Type B pancreatic cell (in vitro differentiated cells): ENCODE data around the gene DDX39A. TPM values are rescaled to one million over a fixed set of nuclear protein-coding genes. Genes with fewer than 3 reads are reported as not detected.
A peak's percentile ranks its signal among the peaks of the same experiment; 100 is the strongest.
"Not testable (repeated sequence)": the region's sequence is repeated elsewhere in the genome, so short reads cannot be mapped to it uniquely, and the experiment has no call there.

Experiments used
- DNase-seq: peaks from one replicate; pipeline ENCODE4 v3.0.0; 2021; ENCODE audit warnings: mixed read lengths; ENCODE audit not compliant: unreplicated experiment; ENCODE audit errors: extremely low spot score
- H3K27ac Mint-ChIP-seq: 2 replicates; pipeline ENCODE4 v1.8.0; 2021; ENCODE audit warnings: mild to moderate bottlenecking, mixed read lengths
- H3K27me3 Mint-ChIP-seq: 2 replicates; pipeline ENCODE4 v1.8.0; 2021; ENCODE audit warnings: mixed read lengths
- H3K36me3 Mint-ChIP-seq: 2 replicates; pipeline ENCODE4 v1.8.0; 2021; ENCODE audit warnings: mixed read lengths
- H3K4me1 Mint-ChIP-seq: one replicate; pipeline ENCODE4 v1.8.0; 2021; ENCODE audit warnings: mixed read lengths; ENCODE audit not compliant: unreplicated experiment
- H3K4me3 Mint-ChIP-seq: 2 replicates; pipeline ENCODE4 v1.8.0; 2021; ENCODE audit warnings: mild to moderate bottlenecking, mixed read lengths
- H3K9me3 Mint-ChIP-seq: 2 replicates; pipeline ENCODE4 v1.8.0; 2021; ENCODE audit warnings: mixed read lengths
- CTCF ChIP-seq: fragments of 200-600 bp; sonication (generic); conservative IDR thresholded peaks from 2 replicates; pipeline ENCODE4 v1.5.0; 2021; ENCODE audit warnings: antibody characterized with exemption, mild to moderate bottlenecking
- long read RNA-seq: library from polyadenylated mRNA; unstranded; transcript quantifications from one replicate; pipeline ENCODE4 v2.0.0, GENCODE V29; 2020
- total RNA-seq: library from RNA; stranded (reverse); gene quantifications from 2 replicates; pipeline ENCODE4 v1.2.1, GENCODE V29; 2021; ENCODE audit warnings: low replicate concordance

Gene DDX39A
- 71.9 and 84.3 TPM in 2 replicates for total RNA-seq
- long read RNA-seq, transcript DDX39A-201 (11 exons, 1,471 nt), result major isoform, 246 of 322 reads
- long read RNA-seq, partial matches to known transcripts, result 12 of 322 reads
- long read RNA-seq, other reads (novel, unspliced or antisense), result 60 of 322 reads

GRCh38 chr19:14419106-14419813 is at the start of gene DDX39A:
Gene DDX39A (minus strand): TSS chr19:14419341. CDS start chr19:14413220, 6,121 bp downstream.
- H3K4me3 Mint-ChIP-seq, result peak within 1 kb of the TSS; percentile 99
- no peaks in the 10 kb centered on the region for H3K9me3 Mint-ChIP-seq
- H3K27me3 Mint-ChIP-seq, result no peaks in the 10 kb centered on the region
- peak; percentile 96 for DNase-seq
- H3K36me3 Mint-ChIP-seq, result peaks cover 8% of the 10 kb centered on the region
- peak within 1 kb of the TSS; percentile 99 for H3K27ac Mint-ChIP-seq
- H3K4me1 Mint-ChIP-seq, result peaks cover 25% of the 10 kb centered on the region
- no peak for TF ChIP-seq CTCF

- DNase-seq, result no peak
- H3K27ac Mint-ChIP-seq, result peak overlapping the region; percentile 31
- no peaks in the 10 kb centered on the region for H3K9me3 Mint-ChIP-seq
- no peaks in the 10 kb centered on the region for H3K36me3 Mint-ChIP-seq
- no peak overlapping the region for H3K4me3 Mint-ChIP-seq
- H3K27me3 Mint-ChIP-seq, result no peaks in the 10 kb centered on the region
- H3K4me1 Mint-ChIP-seq, result no peaks in the 10 kb centered on the region
- TF ChIP-seq CTCF, result no peak
Measured at GRCh38 chr19:14467816-14468215, 48.7 kb upstream of the DDX39A start.

DNA sequence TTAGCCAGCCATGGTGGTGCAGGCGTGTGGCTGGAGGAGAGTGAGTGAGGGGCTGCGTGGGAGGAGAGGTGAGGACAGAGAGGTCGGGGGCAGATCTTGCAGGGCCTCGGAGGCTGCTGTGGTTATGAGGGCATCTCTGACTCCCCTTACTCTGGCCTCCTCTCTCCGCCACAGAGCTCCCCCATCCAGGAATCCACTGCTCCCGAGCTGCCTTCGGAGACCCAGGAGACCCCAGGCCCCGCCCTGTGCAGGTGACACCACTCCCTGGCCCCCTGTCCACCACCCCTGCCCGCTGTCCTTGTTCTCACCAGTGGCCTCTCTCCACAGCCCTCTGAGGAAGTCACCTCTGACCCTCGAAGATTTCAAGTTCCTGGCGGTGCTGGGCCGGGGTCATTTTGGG is 48.2 kb upstream of the DDX39A start:
- no peak overlapping the region for H3K27ac Mint-ChIP-seq
- H3K36me3 Mint-ChIP-seq, result no peaks in the 10 kb centered on the region
- no peaks in the 10 kb centered on the region for H3K4me1 Mint-ChIP-seq
- no peaks in the 10 kb centered on the region for H3K27me3 Mint-ChIP-seq
- H3K4me3 Mint-ChIP-seq, result no peak overlapping the region
- DNase-seq, result no peak
- no peaks in the 10 kb centered on the region for H3K9me3 Mint-ChIP-seq
- TF ChIP-seq CTCF, result no peak

DNA sequence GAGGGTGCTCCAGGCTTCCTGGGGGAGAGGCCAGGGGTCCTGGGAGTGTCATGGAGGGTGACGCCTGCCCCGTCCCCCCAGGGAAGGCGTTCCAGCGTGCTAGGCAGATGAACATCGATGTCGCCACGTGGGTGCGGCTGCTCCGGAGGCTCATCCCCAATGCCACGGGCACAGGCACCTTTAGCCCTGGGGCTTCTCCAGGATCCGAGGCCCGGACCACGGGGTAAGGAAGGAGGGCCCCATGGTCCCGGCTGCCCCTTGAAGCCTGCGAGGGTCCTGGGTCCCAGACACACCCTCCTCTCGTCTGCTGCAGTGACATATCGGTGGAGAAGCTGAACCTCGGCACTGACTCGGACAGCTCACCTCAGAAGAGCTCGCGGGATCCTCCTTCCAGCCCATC is 44.6 kb upstream of the DDX39A start:
- TF ChIP-seq CTCF, result no peak
- no peaks in the 10 kb centered on the region for H3K27me3 Mint-ChIP-seq
- H3K4me1 Mint-ChIP-seq, result no peaks in the 10 kb centered on the region
- DNase-seq, result no peak
- H3K36me3 Mint-ChIP-seq, result peaks cover 12% of the 10 kb centered on the region
- no peaks in the 10 kb centered on the region for H3K9me3 Mint-ChIP-seq
- H3K4me3 Mint-ChIP-seq, result no peak overlapping the region
- no peak overlapping the region for H3K27ac Mint-ChIP-seq

- not testable (repeated sequence) for H3K9me3 Mint-ChIP-seq, H3K27ac Mint-ChIP-seq, H3K4me3 Mint-ChIP-seq, H3K4me1 Mint-ChIP-seq, DNase-seq, H3K27me3 Mint-ChIP-seq
- peaks cover 12% of the 10 kb centered on the region for H3K36me3 Mint-ChIP-seq
Measured at GRCh38 chr19:14462401-14462800, 43.3 kb upstream of the DDX39A start.

DNA sequence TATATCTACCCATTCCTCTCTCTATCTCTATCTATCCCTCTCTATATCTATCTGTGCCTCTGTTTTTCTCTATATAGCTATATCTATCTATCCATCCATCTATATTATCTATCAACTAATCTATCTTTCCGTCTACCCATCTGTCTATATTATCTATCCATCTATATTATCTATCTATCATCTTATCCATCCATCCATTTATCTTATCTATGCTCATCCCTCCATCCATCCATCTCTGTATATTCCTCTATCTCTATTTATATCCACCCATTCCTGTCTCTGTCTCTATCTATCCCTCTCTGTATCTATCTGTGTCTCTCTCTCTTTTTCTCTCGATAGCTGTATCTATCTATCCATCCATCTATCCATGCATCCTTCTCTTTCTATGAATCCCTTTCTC is 41.8 kb upstream of the DDX39A start:
- DNase-seq, result no peak
- TF ChIP-seq CTCF, result no peak
- H3K27ac Mint-ChIP-seq, result no peak overlapping the region
- no peaks in the 10 kb centered on the region for H3K27me3 Mint-ChIP-seq
- peaks cover 14% of the 10 kb centered on the region for H3K36me3 Mint-ChIP-seq
- no peaks in the 10 kb centered on the region for H3K4me1 Mint-ChIP-seq
- no peak overlapping the region for H3K4me3 Mint-ChIP-seq
- H3K9me3 Mint-ChIP-seq, result no peaks in the 10 kb centered on the region
